Left lung (tissue), 10 donors: Measurements from ENCODE around the gene ADAM23. TPM values are rescaled to one million over a fixed set of nuclear protein-coding genes. Genes with fewer than 3 reads are reported as not detected.

ENCODE experiments used
- ATAC-seq: fragments of 200-7000 bp; cut with Tn5 transposase; one replicate; pipeline ENCODE4 v1.9.1; 2020; ENCODE audit warnings: moderate library complexity
- DNase-seq, 4 donors: peaks; one replicate each; pipeline ENCODE4 v3.0.0-alpha.2; 2013 to 2020
- H3K27ac ChIP-seq, 2 donors: fragments of 200-600 bp; sonication (generic) in 1 of 2; one replicate each; pipeline versions ENCODE4 v1.5.0 to v1.8.0; 2020 to 2021
- H3K27me3 ChIP-seq, 2 donors: fragments of 200-600 bp; sonication (generic) in 1 of 2; one replicate each; pipeline versions ENCODE4 v1.5.0 to v1.8.0; 2020 to 2021
- H3K36me3 ChIP-seq, 2 donors: fragments of 200-600 bp; sonication (generic) in 1 of 2; one replicate each; pipeline versions ENCODE4 v1.5.0 to v1.8.0; 2020 to 2021
- H3K4me1 ChIP-seq, 2 donors: fragments of 200-600 bp; one replicate each; pipeline ENCODE4 v1.8.0; 2021
- H3K4me3 ChIP-seq, 2 donors: fragments of 200-600 bp; sonication (generic) in 1 of 2; one replicate each; pipeline versions ENCODE4 v1.5.0 to v1.8.0; 2020 to 2021; ENCODE audit warnings: mild to moderate bottlenecking in 1 of 2
- H3K9me3 ChIP-seq, 2 donors: fragments of 200-600 bp; sonication (generic) in 1 of 2; one replicate each; pipeline versions ENCODE4 v1.5.0 to v1.8.0; 2020 to 2021
- intact Hi-C, 2 donors: fragments of 100-400 bp; cut with DNase I; formaldehyde crosslinking; loops; one replicate each; pipeline versions ENCODE4 v1.11.2 to v1.14.2; 2022
- polyA plus RNA-seq, 6 donors: library from polyadenylated mRNA; unstranded; fragments of 120-200 nt; gene quantifications; one replicate each; pipeline ENCODE4 v1.2.1, GENCODE V29; 2013; ENCODE audit not compliant: insufficient read length in 6 of 6
- total RNA-seq, 2 donors: library from RNA; stranded (reverse); fragmentation: NEBNext Ultra II Directional; extraction: Animal tissue kit (Norgen Biotek cat#: 25700); gene quantifications; one replicate each; pipeline ENCODE4 v1.2.1, GENCODE V29; 2021
- TF ChIP-seq, protein P1 (sequence below), 2 donors: fragments of 200-600 bp; sonication (generic) in 1 of 2; IDR thresholded peaks; one replicate each; pipeline versions ENCODE4 v1.5.0 to v1.8.0; 2021; ENCODE audit warnings: antibody characterized with exemption in 2 of 2
- donor health status: DM: no; HTN: yes; CAD: no.
- donor health status: DM: no; HTN: no; CAD: no.

Gene ADAM23
- total and polyA plus RNA-seq, 8 donors, result 2.2 to 7.9 (median 5.3) TPM

DNA sequence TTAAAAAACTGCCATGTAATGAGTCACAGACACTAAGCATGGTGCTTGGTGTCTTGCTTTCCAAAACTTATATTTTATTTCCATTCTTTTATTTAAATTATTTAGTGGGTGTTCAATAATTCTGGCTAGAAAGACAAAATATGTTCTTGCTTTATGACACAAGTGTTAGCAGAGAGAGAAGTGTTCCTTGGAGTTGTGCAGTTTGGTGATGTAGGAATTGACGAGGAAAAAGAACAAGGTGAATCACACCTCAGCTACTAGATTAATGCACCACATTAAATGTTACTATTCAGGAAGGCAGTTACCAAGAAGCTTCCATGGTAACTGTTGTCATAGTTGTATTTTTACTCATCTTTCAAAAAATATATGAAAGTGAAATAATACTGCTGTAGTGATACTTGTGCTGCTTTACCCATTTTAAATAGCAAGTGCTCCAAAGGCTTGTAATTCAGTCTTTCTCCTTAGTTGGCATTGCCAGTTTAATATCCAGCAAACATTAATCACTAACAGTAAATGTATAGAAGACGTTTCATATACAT is 28.3 kb downstream of the ADAM23 start:
- intact Hi-C loops, result no loop called here
- Histone ChIP-seq H3K4me3 (no peak overlapping the region), H3K36me3 (no peaks in the 10 kb centered on the region), H3K27ac (no peak overlapping the region), H3K4me1 (no peaks in the 10 kb centered on the region), H3K9me3 (peaks cover 0 to 8% of the 10 kb centered on the region in 2 donors), H3K27me3 (no peaks in the 10 kb centered on the region)
- TF ChIP-seq, protein P1, sequence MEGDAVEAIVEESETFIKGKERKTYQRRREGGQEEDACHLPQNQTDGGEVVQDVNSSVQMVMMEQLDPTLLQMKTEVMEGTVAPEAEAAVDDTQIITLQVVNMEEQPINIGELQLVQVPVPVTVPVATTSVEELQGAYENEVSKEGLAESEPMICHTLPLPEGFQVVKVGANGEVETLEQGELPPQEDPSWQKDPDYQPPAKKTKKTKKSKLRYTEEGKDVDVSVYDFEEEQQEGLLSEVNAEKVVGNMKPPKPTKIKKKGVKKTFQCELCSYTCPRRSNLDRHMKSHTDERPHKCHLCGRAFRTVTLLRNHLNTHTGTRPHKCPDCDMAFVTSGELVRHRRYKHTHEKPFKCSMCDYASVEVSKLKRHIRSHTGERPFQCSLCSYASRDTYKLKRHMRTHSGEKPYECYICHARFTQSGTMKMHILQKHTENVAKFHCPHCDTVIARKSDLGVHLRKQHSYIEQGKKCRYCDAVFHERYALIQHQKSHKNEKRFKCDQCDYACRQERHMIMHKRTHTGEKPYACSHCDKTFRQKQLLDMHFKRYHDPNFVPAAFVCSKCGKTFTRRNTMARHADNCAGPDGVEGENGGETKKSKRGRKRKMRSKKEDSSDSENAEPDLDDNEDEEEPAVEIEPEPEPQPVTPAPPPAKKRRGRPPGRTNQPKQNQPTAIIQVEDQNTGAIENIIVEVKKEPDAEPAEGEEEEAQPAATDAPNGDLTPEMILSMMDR (IDR thresholded peaks at IDR 0.05), result no peak
- no peak for ATAC-seq
- no peak for DNase-seq

DNA sequence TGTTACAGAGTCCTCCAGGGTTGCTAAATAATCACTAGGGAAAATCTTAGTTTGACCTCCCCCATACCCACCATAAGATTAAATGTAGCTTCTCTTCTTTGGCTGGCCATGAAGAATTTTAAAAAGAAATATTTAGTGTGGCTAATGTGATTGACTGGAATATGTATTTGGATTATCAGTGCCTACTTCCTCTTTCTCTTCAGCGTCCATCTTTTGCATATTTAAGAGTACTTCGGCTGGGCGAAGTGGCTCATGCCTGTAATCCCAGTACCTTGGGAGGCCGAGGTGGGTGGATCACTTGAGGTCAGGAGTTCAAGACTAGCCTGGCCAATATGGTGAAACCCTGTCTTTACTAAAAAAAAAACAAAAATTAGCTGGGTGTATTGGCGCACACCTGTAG is 28.8 kb downstream of the ADAM23 start:
- Histone ChIP-seq H3K9me3 (peaks cover 0 to 8% of the 10 kb centered on the region in 2 donors), H3K27ac (no peak overlapping the region), H3K4me3 (no peak overlapping the region), H3K4me1 (no peaks in the 10 kb centered on the region), H3K36me3 (no peaks in the 10 kb centered on the region), H3K27me3 (no peaks in the 10 kb centered on the region)
- TF ChIP-seq, protein P1 (IDR thresholded peaks at IDR 0.05), result no peak
- no peak for DNase-seq
- intact Hi-C loops, result no loop called here
- no peak for ATAC-seq

DNA sequence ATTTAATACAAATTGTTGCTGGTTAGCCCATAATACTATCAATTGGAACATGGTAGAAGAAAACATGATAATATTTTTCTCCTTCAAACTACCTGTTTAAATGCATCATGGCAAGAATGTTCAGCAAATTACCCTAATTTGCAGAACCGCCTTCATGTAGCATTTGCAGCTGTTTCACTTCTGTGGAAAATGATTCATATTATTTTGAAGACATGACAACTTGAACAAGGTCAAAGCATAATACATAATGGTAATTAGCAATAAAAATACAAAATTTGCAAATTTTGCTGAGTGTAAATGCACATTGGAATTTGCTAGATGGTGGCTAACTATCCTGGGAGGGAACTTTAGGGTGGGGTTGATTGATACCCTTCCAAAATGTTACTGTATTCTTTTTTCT is 30.8 kb downstream of the ADAM23 start:
- intact Hi-C loops, result no loop called here
- ATAC-seq (no peak), DNase-seq (no peak)
- Histone ChIP-seq H3K36me3 (no peaks in the 10 kb centered on the region), H3K4me1 (no peaks in the 10 kb centered on the region), H3K27me3 (no peaks in the 10 kb centered on the region), H3K4me3 (no peak overlapping the region), H3K27ac (no peak overlapping the region), H3K9me3 (no peaks in the 10 kb centered on the region)
- TF ChIP-seq, protein P1 (IDR thresholded peaks at IDR 0.05), result no peak

DNA sequence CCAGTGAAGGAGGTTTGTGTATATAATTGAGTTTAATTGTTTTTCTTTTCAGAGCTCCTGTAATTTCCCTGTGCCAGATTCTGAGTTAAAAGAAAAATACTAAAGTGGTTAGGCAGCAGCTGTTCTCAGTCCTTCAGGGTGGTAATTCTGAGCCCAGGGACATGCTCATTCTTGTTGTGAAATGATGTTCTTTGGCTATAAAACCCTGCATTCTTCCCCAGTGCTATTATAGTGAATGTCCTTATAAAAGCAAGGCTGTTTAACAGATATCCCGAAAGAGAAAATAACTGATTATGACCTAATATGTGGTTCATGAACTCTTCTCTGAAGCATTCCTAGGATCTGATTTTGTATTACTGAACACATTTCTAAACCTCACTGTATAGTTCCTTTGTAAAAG is 34.0 kb downstream of the ADAM23 start:
- Histone ChIP-seq H3K27ac (no peak overlapping the region), H3K36me3 (no peaks in the 10 kb centered on the region), H3K9me3 (no peaks in the 10 kb centered on the region), H3K27me3 (no peaks in the 10 kb centered on the region), H3K4me3 (no peak overlapping the region), H3K4me1 (no peaks in the 10 kb centered on the region)
- ATAC-seq (no peak), DNase-seq (peak in 2 of 4 donors; percentile 4 to 7)
- intact Hi-C loops, result no loop called here
- TF ChIP-seq, protein P1 (IDR thresholded peaks at IDR 0.05), result no peak

DNA sequence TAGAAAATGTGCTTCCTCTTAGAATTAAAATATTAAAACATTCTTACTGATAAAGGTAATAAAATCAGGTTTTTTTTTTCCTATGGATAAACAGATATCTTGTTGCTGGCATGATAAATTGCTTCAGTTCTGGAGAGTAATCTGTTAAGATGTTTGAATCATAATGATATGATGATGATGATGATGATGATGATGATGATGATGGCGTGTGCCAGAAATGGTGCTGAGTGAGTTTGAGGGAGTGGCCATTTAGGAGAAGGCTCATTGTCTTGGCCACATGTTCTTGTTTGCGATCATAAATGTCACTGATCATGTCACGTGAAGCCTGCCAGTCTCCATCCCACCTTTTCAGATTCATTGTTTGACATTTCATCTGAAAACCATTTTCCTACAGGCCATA is 35.0 kb downstream of the ADAM23 start:
- Histone ChIP-seq H3K9me3 (no peaks in the 10 kb centered on the region), H3K27me3 (no peaks in the 10 kb centered on the region), H3K36me3 (no peaks in the 10 kb centered on the region), H3K27ac (no peak overlapping the region), H3K4me1 (no peaks in the 10 kb centered on the region), H3K4me3 (no peak overlapping the region)
- intact Hi-C loops, result no loop called here
- TF ChIP-seq, protein P1 (IDR thresholded peaks at IDR 0.05), result no peak
- ATAC-seq (no peak), DNase-seq (no peak)
